Right atrium auricular region (tissue), 2 donors: ENCODE results near the gene LILRA5. TPM values are rescaled to one million over a fixed set of nuclear protein-coding genes. Genes with fewer than 3 reads are reported as not detected.

Experiments used
- DNase-seq: peaks from one replicate; pipeline ENCODE4 v3.0.0-alpha.2; 2019; ENCODE audit warnings: low spot score
- H3K27ac ChIP-seq, 2 donors: fragments of 200-600 bp; sonication (generic); 1 replicate in 1 of 2; 2 replicates in 1 of 2; pipeline ENCODE4 v1.5.1; 2016 to 2019
- H3K27me3 ChIP-seq, 2 donors: fragments of 200-600 bp; sonication (generic); one replicate each; pipeline versions ENCODE4 v1.5.1 to v1.6.0; 2017 to 2019
- H3K36me3 ChIP-seq: fragments of 200-600 bp; sonication (generic); one replicate; pipeline ENCODE4 v1.5.1; 2016
- H3K4me1 ChIP-seq, 2 donors: fragments of 200-600 bp; sonication (generic); one replicate each; pipeline versions ENCODE4 v1.5.1 to v1.6.0; 2017 to 2019
- H3K4me3 ChIP-seq, 2 donors: fragments of 200-600 bp; sonication (generic); 1 replicate in 1 of 2; 2 replicates in 1 of 2; pipeline ENCODE4 v1.5.1; 2017 to 2019; ENCODE audit warnings: mild to moderate bottlenecking in 1 of 2, moderate library complexity in 1 of 2
- H3K9me3 ChIP-seq, 2 donors: fragments of 200-600 bp; sonication (generic); one replicate each; pipeline ENCODE4 v1.5.1; 2019
- CTCF ChIP-seq, 2 donors: fragments of 200-600 bp; sonication (generic); IDR thresholded peaks; one replicate each; pipeline ENCODE4 v1.5.1; 2019; ENCODE audit warnings: antibody characterized with exemption in 2 of 2
- total RNA-seq, 2 donors: library from RNA; depleted of rRNA; stranded (reverse); fragments of >200 nt; gene quantifications; one replicate each; pipeline ENCODE4 v1.1.0, GENCODE V29; 2016

Gene LILRA5
- total RNA-seq, 2 donors from 2014 or later, result 0.93 to 3.6 TPM

DNA sequence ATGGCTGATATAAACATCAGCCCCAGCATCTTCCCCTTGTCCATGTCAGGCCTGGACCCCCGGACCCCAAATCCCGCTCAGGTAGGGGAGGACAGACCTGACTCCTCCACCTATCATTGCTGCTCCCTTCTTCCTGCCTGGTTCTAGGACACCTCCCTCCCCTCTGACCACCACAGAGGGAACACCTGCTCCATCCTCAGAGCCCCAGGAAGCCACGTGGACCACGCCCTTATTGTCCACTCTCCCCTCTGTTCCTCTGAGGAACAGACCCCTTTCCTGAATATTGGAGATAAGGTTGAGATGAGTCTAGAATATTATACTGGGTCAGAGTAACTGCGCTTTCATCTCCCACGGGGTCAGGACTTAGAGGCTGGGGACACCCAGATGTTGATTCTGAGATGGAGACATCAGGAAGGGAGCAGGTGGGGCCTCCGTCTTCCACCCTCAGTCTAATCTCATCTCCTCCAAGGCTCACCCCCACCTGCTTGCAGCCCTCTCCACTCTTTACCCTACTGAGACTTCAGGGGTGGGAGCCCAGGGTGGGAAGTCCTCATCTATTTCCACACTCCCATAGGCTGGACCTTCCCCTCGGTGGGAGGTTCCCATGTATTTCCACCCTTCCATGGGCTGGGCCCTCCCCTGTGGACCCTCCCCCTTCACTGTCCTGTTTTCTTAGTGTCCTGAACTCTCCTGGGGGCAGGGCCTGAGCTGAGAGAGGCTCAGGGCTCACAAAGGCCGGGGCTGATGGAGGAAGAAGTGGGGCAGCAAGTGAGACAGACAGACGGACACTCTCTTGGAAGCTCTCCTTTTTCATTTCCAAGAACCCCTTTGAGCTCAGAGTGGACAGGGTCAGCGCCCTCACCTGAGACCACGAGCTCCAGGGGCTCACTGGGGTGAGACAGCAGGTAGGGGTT is 23.3 kb upstream of the LILRA5 start:
- no peaks in the 10 kb centered on the region for H3K4me1 ChIP-seq
- H3K9me3 ChIP-seq, result no peaks in the 10 kb centered on the region
- H3K27me3 ChIP-seq, result no peaks in the 10 kb centered on the region
- H3K4me3 ChIP-seq, result no peak overlapping the region
- no peaks in the 10 kb centered on the region for H3K36me3 ChIP-seq
- no peak overlapping the region for H3K27ac ChIP-seq
- no peak for TF ChIP-seq CTCF (IDR thresholded peaks at IDR 0.05)
- DNase-seq, result no peak

DNA sequence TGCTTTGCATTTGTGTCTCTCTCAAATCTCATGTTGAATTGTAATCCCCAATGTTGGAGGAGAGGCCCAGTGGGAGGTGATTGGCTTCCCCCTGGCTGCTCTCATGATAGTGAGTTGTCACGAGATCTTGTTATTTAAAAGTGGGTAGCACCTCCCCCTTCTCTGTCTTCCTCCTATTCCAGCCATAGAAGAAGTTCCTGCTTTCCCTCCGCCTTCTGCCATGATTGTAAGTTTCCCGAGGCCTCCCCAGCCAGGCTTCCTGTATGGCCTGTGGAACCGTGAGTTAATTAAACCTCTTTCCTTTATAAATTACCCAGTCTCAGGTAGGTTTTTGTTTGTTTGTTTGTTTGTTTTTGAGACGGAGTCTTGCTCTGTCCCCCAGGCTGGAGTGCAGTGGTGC is 22.2 kb upstream of the LILRA5 start:
- DNase-seq, result no peak
- H3K27me3 ChIP-seq, result no peaks in the 10 kb centered on the region
- no peak overlapping the region for H3K4me3 ChIP-seq
- H3K4me1 ChIP-seq, result no peaks in the 10 kb centered on the region
- no peaks in the 10 kb centered on the region for H3K9me3 ChIP-seq
- TF ChIP-seq CTCF (IDR thresholded peaks at IDR 0.05), result no peak
- H3K36me3 ChIP-seq, result no peaks in the 10 kb centered on the region
- no peak overlapping the region for H3K27ac ChIP-seq

DNA sequence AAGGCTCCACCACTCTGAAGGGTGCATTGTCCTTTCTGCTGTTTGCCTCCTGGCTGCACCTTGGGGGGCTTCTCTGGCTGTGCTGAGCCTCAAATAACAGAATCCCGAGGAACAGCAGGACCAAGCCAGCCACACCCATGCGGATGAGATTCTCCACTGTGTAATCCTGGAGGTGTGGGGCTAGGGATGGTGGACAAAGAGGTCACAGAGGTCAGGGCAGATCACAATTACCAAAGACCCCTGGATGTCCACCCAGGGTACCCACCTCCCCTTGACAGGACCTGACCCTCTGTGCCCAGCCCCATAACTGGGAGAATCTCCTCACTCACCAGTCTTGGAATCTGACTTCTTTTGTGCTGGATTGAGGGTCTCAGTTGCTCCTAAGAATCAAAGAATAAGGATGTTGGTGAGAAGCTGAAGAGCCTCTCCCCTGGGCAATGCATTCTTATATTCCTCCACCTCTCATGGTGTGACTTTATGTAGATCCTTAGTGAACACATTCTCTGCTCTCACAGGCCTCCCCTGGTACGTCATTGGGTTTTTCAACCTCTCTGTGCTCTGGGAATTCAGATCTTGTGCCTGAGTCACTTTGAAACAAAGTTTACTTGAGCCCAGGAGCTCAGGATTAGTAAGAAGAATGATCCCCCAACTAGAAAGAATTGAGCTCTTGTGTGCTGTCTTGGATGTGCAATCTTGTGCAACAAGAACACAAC is 20.8 kb upstream of the LILRA5 start:
- no peak overlapping the region for H3K27ac ChIP-seq
- no peak for TF ChIP-seq CTCF (IDR thresholded peaks at IDR 0.05)
- no peaks in the 10 kb centered on the region for H3K36me3 ChIP-seq
- no peak for DNase-seq
- H3K27me3 ChIP-seq, result no peaks in the 10 kb centered on the region
- no peaks in the 10 kb centered on the region for H3K4me1 ChIP-seq
- no peak overlapping the region for H3K4me3 ChIP-seq
- no peaks in the 10 kb centered on the region for H3K9me3 ChIP-seq

DNA sequence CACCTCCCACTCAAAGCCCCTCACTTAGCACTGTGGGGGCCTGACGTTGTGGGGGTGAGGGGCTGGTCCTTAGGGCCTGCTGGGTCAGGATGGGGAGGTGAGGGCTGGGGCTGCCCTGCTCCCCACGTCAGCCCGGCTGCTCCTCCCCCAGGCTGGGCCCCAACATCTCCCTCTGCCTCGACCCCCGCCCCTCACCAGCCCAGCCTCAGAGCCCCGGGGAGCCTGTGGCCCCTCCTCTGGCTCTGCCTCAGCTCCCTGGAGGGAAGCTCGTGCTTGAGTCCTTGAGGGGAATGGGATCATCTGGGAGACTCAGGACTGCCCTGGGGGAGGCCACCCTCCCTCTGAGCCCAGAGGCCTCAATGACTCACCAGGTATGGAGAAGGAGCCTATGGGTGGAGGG is 19.2 kb upstream of the LILRA5 start:
- no peak for DNase-seq
- Histone ChIP-seq H3K4me1 (no peaks in the 10 kb centered on the region), H3K27me3 (no peaks in the 10 kb centered on the region), H3K4me3 (no peak overlapping the region), H3K36me3 (no peaks in the 10 kb centered on the region), H3K27ac (no peak overlapping the region), H3K9me3 (no peaks in the 10 kb centered on the region)
- no peak for TF ChIP-seq CTCF (IDR thresholded peaks at IDR 0.05)

DNA sequence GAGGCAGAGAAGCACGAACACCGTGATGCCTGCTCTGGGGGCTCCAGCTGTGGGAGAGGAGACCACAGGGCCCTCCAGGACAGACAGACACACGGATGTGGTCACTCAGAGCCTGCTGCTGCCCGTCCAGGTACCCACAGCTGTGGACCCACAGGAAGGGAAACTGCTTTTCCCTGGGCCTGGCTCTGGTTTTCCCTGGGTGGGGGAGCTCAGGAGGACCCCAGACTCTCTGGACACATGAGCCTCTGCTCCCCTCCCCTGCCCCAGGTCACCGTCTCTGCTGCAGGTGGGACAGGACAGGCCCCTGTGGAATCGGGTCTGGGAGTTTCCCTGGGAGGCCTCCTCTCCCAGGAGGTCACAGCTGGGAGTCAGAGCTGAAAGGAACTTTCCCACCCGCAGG is 18.7 kb upstream of the LILRA5 start:
- Histone ChIP-seq H3K27me3 (no peaks in the 10 kb centered on the region), H3K36me3 (no peaks in the 10 kb centered on the region), H3K4me3 (no peak overlapping the region), H3K27ac (no peak overlapping the region), H3K9me3 (no peaks in the 10 kb centered on the region), H3K4me1 (no peaks in the 10 kb centered on the region)
- no peak for TF ChIP-seq CTCF (IDR thresholded peaks at IDR 0.05)
- no peak for DNase-seq
